HCT116 (cell line): ENCODE results near the gene LPIN1. TPM values are rescaled to one million over a fixed set of nuclear protein-coding genes. Genes with fewer than 3 reads are reported as not detected.

Source experiments
- ATAC-seq: fragments of 200-7000 bp; cut with Tn5 transposase; 2 replicates; pipeline ENCODE4 v1.9.1; 2020; ENCODE audit warnings: mild to moderate bottlenecking, moderate library complexity
- BruUV-seq: library from RNA; stranded (reverse); fragments of 400-500 nt; replicated peaks from 2 replicates; lab custom pipeline; 2021; lab: Mats Ljungman, UMichigan
- CTCF ChIA-PET: fragments of 300-600 bp; sonication (Branson Sonifier 250); formaldehyde crosslinking; loops from one replicate; lab custom pipeline; 2021; ENCODE audit warnings: antibody characterized with exemption; lab: Charles Lee
- POLR2A ChIA-PET: fragments of 300-600, 350-600 bp; sonication (Branson Sonifier 250); formaldehyde crosslinking; loops from one replicate; lab custom pipeline; 2021; ENCODE audit warnings: antibody characterized with exemption; lab: Charles Lee
- RAD21 ChIA-PET, 2 experiments: fragments of 300-600 bp; sonication (Branson Sonifier 250); formaldehyde crosslinking; loops; one replicate each; lab custom pipeline; 2023; ENCODE audit warnings: low total read pairs in 2 of 2; ENCODE audit not compliant: uncharacterized antibody in 2 of 2, unreplicated experiment in 2 of 2, low non-redundant PET in 1 of 2; lab: Charles Lee
- DNase-seq: peaks from one replicate; pipeline ENCODE4 v3.0.0-alpha.2; 2010; ENCODE audit warnings: low read depth, low spot score
- H2AFZ ChIP-seq: fragments of 200-600 bp; shearing (Covaris generic), sonication (generic); 2 replicates; pipeline ENCODE4 v1.6.1; 2017; ENCODE audit warnings: low read depth, mixed run types, mixed read lengths, antibody characterized with exemption, low read length; ENCODE audit not compliant: poor library complexity, severe bottlenecking
- H3K27ac ChIP-seq: 2 replicates; pipeline ENCODE4 v1.5.1; 2012; ENCODE audit warnings: low read depth, low read length
- H3K27me3 ChIP-seq: fragments of 200-600 bp; sonication (generic); 2 replicates; pipeline ENCODE4 v1.6.1; 2016; ENCODE audit warnings: mixed run types, low read length, mixed read lengths; ENCODE audit not compliant: insufficient read depth
- H3K36me3 ChIP-seq, 2 experiments: fragments of 200-500 bp in 1 of 2; fragments of 200-600 bp in 1 of 2; sonication (Bioruptor generic) in 1 of 2; sonication (generic) in 1 of 2; 2 replicates each; pipeline versions ENCODE4 v1.5.1 to v1.6.1; 2014 to 2016; ENCODE audit warnings: low read length in 2 of 2, inconsistent platforms in 1 of 2, mixed read lengths in 1 of 2, mixed run types in 1 of 2; ENCODE audit not compliant: insufficient read depth in 2 of 2, control insufficient read depth in 1 of 2
- H3K4me1 ChIP-seq, 2 experiments: fragments of 200-600 bp in 1 of 2; sonication (generic) in 1 of 2; 2 replicates each; pipeline versions ENCODE4 v1.5.1 to v1.6.1; 2012 to 2017; ENCODE audit warnings: low read length in 2 of 2, inconsistent platforms in 1 of 2, mild to moderate bottlenecking in 1 of 2, mixed read lengths in 1 of 2, mixed run types in 1 of 2, moderate library complexity in 1 of 2; ENCODE audit not compliant: insufficient read depth in 2 of 2, control insufficient read depth in 1 of 2
- H3K4me2 ChIP-seq: fragments of 200-600 bp; sonication (generic); 2 replicates; pipeline ENCODE4 v1.6.1; 2017; ENCODE audit warnings: mixed run types, low read length, mixed read lengths
- H3K4me3 ChIP-seq, 2 experiments: fragments of 200-600 bp in 1 of 2; sonication (generic) in 1 of 2; replicated peaks in 1 of 2; 2 replicates each; pipeline ENCODE4 v1.5.1; 2011 to 2016; ENCODE audit warnings: low read length in 2 of 2, control low read depth in 1 of 2, low read depth in 1 of 2, mild to moderate bottlenecking in 1 of 2, mixed read lengths in 1 of 2, mixed run types in 1 of 2
- H3K79me2 ChIP-seq: fragments of 200-600 bp; sonication (generic); 2 replicates; pipeline ENCODE4 v1.6.1; 2017; ENCODE audit warnings: mild to moderate bottlenecking, mixed run types, low read length, moderate library complexity, mixed read lengths; ENCODE audit not compliant: insufficient read depth
- H3K9ac ChIP-seq: fragments of 200-600 bp; sonication (generic); 2 replicates; pipeline ENCODE4 v1.6.1; 2016; ENCODE audit warnings: low read length, mixed read lengths
- H3K9me2 ChIP-seq: fragments of 200-600 bp; sonication (generic), shearing (Covaris generic); 2 replicates; pipeline ENCODE4 v1.6.1; 2017; ENCODE audit warnings: mixed run types, mild to moderate bottlenecking, moderate library complexity; ENCODE audit not compliant: insufficient read depth
- H3K9me3 ChIP-seq, 2 experiments: fragments of 200-500 bp in 1 of 2; fragments of 200-600 bp in 1 of 2; sonication (Bioruptor generic) in 1 of 2; sonication (generic) in 1 of 2; 2 replicates each; pipeline ENCODE4 v1.6.1; 2014 to 2017; ENCODE audit warnings: low read length in 2 of 2, mixed read lengths in 2 of 2, inconsistent platforms in 1 of 2, low read depth in 1 of 2, mild to moderate bottlenecking in 1 of 2, mixed run types in 1 of 2, moderate library complexity in 1 of 2; ENCODE audit not compliant: control insufficient read depth in 1 of 2, insufficient read depth in 1 of 2
- H4K20me1 ChIP-seq: fragments of 200-600 bp; sonication (generic), shearing (Covaris generic); 2 replicates; pipeline ENCODE4 v1.6.1; 2017; ENCODE audit warnings: mixed run types, mild to moderate bottlenecking, moderate library complexity; ENCODE audit not compliant: insufficient read depth
- CEBPB ChIP-seq: IDR thresholded peaks from 2 replicates; pipeline ENCODE4 v1.6.1; 2012; ENCODE audit warnings: low read depth
- EGR1 ChIP-seq: IDR thresholded peaks from 2 replicates; pipeline ENCODE4 v1.6.1; 2012; ENCODE audit warnings: low read depth
- EZH2phosphoT487 ChIP-seq: fragments of 200-600 bp; IDR thresholded peaks from 2 replicates; pipeline ENCODE4 v1.6.1; 2018; ENCODE audit warnings: antibody characterized with exemption, borderline replicate concordance
- JUND ChIP-seq: IDR thresholded peaks from 2 replicates; pipeline ENCODE4 v1.6.1; 2012
- RAD21 ChIP-seq: IDR thresholded peaks from 2 replicates; pipeline ENCODE4 v1.6.1; 2012; ENCODE audit warnings: low read depth, mild to moderate bottlenecking
- SP1 ChIP-seq: IDR thresholded peaks from 2 replicates; pipeline ENCODE4 v1.6.1; 2012; ENCODE audit warnings: low read depth
- YY1 ChIP-seq: IDR thresholded peaks from 2 replicates; pipeline ENCODE4 v1.6.1; 2011; ENCODE audit warnings: low read length, low read depth, moderate library complexity, mild to moderate bottlenecking; ENCODE audit not compliant: insufficient replicate concordance; ENCODE audit errors: extremely low read depth
- ZBTB33 ChIP-seq: IDR thresholded peaks from 2 replicates; pipeline ENCODE4 v1.6.1; 2011; ENCODE audit warnings: mild to moderate bottlenecking, low read length, moderate library complexity; ENCODE audit not compliant: insufficient replicate concordance; ENCODE audit errors: extremely low read depth
- intact Hi-C: fragments of 100-400 bp; cut with micrococcal nuclease; formaldehyde crosslinking; loops from 2 replicates; pipeline ENCODE4 v1.10.0; 2022
- total RNA-seq: library from RNA; stranded (reverse); gene quantifications from one replicate; pipeline ENCODE4 v1.2.1, GENCODE V29; 2021; ENCODE audit not compliant: unreplicated experiment

LPIN1 gene
- total RNA-seq, 1 experiment from 2014 or later, result 16.7 TPM

- Histone ChIP-seq H3K36me3 (no peaks in the 10 kb centered on the region), H3K4me1 (peaks cover 0 to 11% of the 10 kb centered on the region in 2 experiments; a peak in 2 of 4 replicates), H3K27ac (no peak overlapping the region), H3K27me3 (no peaks in the 10 kb centered on the region), H3K9ac (no peak overlapping the region), H3K79me2 (no peaks in the 10 kb centered on the region), H2AFZ (no peak overlapping the region), H3K4me3 (no peak overlapping the region), H4K20me1 (no peaks in the 10 kb centered on the region), H3K9me2 (no peaks in the 10 kb centered on the region), H3K4me2 (no peak overlapping the region), H3K9me3 (peaks cover 0 to 7% of the 10 kb centered on the region in 2 experiments; a peak in 2 of 4 replicates)
- ChIA-PET CTCF (interaction anchor here (1.6 kb wide), 1 partner anchor 32 kb away, joined by 3 read pairs; no protein-coding TSS in a partner anchor), RAD21 (no interaction called here), POLR2A (no interaction called here)
- no TSS peak for BruUV-seq
- ATAC-seq, result no peak
- DNase-seq, result no peak
- intact Hi-C loops, result loop anchor here (2.0 to 10.0 kb wide), 2 partner anchors 855 to 1143 kb away; partner anchors contain the start of gene TRIB2
- TF ChIP-seq EZH2phosphoT487 (no peak), CEBPB (no peak), RAD21 (no peak), JUND (no peak), EGR1 (no peak)
These were observed 115.6 kb downstream of the LPIN1 start for GRCh38 chr2:11862049-11862448.

GRCh38 chr2:11863103-11863502 is 116.7 kb downstream of the LPIN1 start:
- ATAC-seq (no peak), DNase-seq (no peak)
- H2AFZ ChIP-seq, result peak overlapping the region; percentile 38
- no TSS peak for BruUV-seq
- H3K9me3 ChIP-seq, result peaks cover 0 to 7% of the 10 kb centered on the region in 2 experiments; a peak in 2 of 4 replicates
- no peak overlapping the region for H3K9ac ChIP-seq
- ChIA-PET RAD21 (interaction anchor here in 1 of 2 experiments (0.8 kb wide), 1 partner anchor 185 kb away, joined by 4 read pairs; no protein-coding TSS in a partner anchor), CTCF (interaction anchor here (0.6 to 1.1 kb wide), 6 partner anchors 89 to 1144 kb away, joined by 3 to 10 read pairs (median 4); no protein-coding TSS in a partner anchor), POLR2A (interaction anchor here (0.7 kb wide), 1 partner anchor 451 kb away, joined by 3 read pairs; no protein-coding TSS in a partner anchor)
- no peak overlapping the region for H3K4me3 ChIP-seq
- H3K79me2 ChIP-seq, result no peaks in the 10 kb centered on the region
- H3K27me3 ChIP-seq, result no peaks in the 10 kb centered on the region
- TF ChIP-seq SP1 (no peak), EGR1 (no peak), YY1 (no peak), CEBPB (no peak), ZBTB33 (no peak)
- H3K9me2 ChIP-seq, result no peaks in the 10 kb centered on the region
- no peak overlapping the region for H3K27ac ChIP-seq
- intact Hi-C loops, result loop anchor here (2.0 to 10.0 kb wide), 2 partner anchors 854 to 1142 kb away; partner anchors contain the start of gene TRIB2
- H3K4me1 ChIP-seq, result peaks cover 0 to 11% of the 10 kb centered on the region in 2 experiments; a peak in 2 of 4 replicates
- H3K4me2 ChIP-seq, result no peak overlapping the region
- no peaks in the 10 kb centered on the region for H4K20me1 ChIP-seq
- no peaks in the 10 kb centered on the region for H3K36me3 ChIP-seq
